IMR-90 (cell line): ENCODE results near the gene CARMIL1. TPM values are rescaled to one million over a fixed set of nuclear protein-coding genes. Genes with fewer than 3 reads are reported as not detected.

Experiments used
- ATAC-seq: fragments of 200-7000 bp; cut with Tn5 transposase; 2 replicates; pipeline ENCODE4 v1.9.1; 2020; ENCODE audit warnings: low read depth, mild to moderate bottlenecking, moderate library complexity
- BruUV-seq: library from RNA; stranded (reverse); fragments of 400-500 nt; replicated peaks from 2 replicates; lab custom pipeline; 2021; lab: Mats Ljungman, UMichigan
- CTCF ChIA-PET: fragments of 300-600 bp; formaldehyde crosslinking; extraction: SDS; loops from one replicate; lab custom pipeline; 2021; ENCODE audit warnings: antibody characterized with exemption; lab: Yijun Ruan, JAX
- POLR2A ChIA-PET: fragments of 300-600 bp; sonication (Branson Sonifier 250); formaldehyde crosslinking; loops from one replicate; lab custom pipeline; 2022; ENCODE audit warnings: antibody characterized with exemption; ENCODE audit not compliant: unreplicated experiment; lab: Charles Lee
- DNase-seq: peaks from one replicate; pipeline ENCODE4 v3.0.0; 2013
- H2AFZ ChIP-seq: replicated peaks from 2 replicates; pipeline ENCODE3; 2013; ENCODE audit warnings: low read length, mild to moderate bottlenecking; ENCODE audit not compliant: poor library complexity
- H2AK5ac ChIP-seq: 2 replicates; pipeline ENCODE4 v1.6.1; 2013; ENCODE audit warnings: low read depth, low read length, inconsistent platforms
- H2AK9ac ChIP-seq: replicated peaks from 2 replicates; pipeline ENCODE3; 2013; ENCODE audit warnings: mild to moderate bottlenecking, low read depth, low read length, moderate library complexity; ENCODE audit not compliant: poor library complexity
- H2BK120ac ChIP-seq: 2 replicates; pipeline ENCODE4 v1.6.1; 2013; ENCODE audit warnings: low read depth, low read length, inconsistent platforms
- H2BK15ac ChIP-seq: 3 replicates; pipeline ENCODE4 v1.6.1; 2013; ENCODE audit warnings: low read depth, low read length, inconsistent platforms
- H2BK20ac ChIP-seq: 2 replicates; pipeline ENCODE4 v1.6.1; 2013; ENCODE audit warnings: low read depth, mild to moderate bottlenecking, inconsistent platforms, low read length, moderate library complexity
- H2BK5ac ChIP-seq: 2 replicates; pipeline ENCODE4 v1.6.1; 2013; ENCODE audit warnings: mild to moderate bottlenecking, low read depth, low read length, inconsistent platforms; ENCODE audit not compliant: poor library complexity, severe bottlenecking
- H3K14ac ChIP-seq: replicated peaks from 2 replicates; pipeline ENCODE4 v1.6.1; 2013; ENCODE audit warnings: low read depth, low read length, inconsistent platforms
- H3K18ac ChIP-seq: 2 replicates; pipeline ENCODE4 v1.6.1; 2013; ENCODE audit warnings: low read depth, low read length, control low read depth
- H3K23ac ChIP-seq: 2 replicates; pipeline ENCODE4 v1.6.1; 2013; ENCODE audit warnings: low read depth, low read length, inconsistent platforms
- H3K27ac ChIP-seq: 2 replicates; pipeline ENCODE4 v1.5.1; 2013; ENCODE audit warnings: mild to moderate bottlenecking, control low read depth, low read length; ENCODE audit not compliant: insufficient read depth
- H3K27me3 ChIP-seq: 2 replicates; pipeline ENCODE4 v1.6.1; 2013; ENCODE audit warnings: low read length; ENCODE audit not compliant: control insufficient read depth, insufficient read depth
- H3K36me3 ChIP-seq: 2 replicates; pipeline ENCODE4 v1.6.1; 2013; ENCODE audit warnings: low read length, mixed read lengths; ENCODE audit not compliant: control insufficient read depth, insufficient read depth
- H3K4ac ChIP-seq: 2 replicates; pipeline ENCODE4 v1.6.1; 2013; ENCODE audit warnings: low read depth, low read length, inconsistent platforms
- H3K4me1 ChIP-seq: 2 replicates; pipeline ENCODE4 v1.6.1; 2013; ENCODE audit warnings: low read length, mixed read lengths; ENCODE audit not compliant: control insufficient read depth, insufficient read depth
- H3K4me2 ChIP-seq: 2 replicates; pipeline ENCODE4 v1.6.1; 2013; ENCODE audit warnings: low read depth, mild to moderate bottlenecking, control low read depth, low read length, moderate library complexity
- H3K4me3 ChIP-seq: 2 replicates; pipeline ENCODE4 v1.5.1; 2013; ENCODE audit warnings: low read depth, mild to moderate bottlenecking, control low read depth, low read length, moderate library complexity; ENCODE audit not compliant: insufficient read depth
- H3K56ac ChIP-seq: 2 replicates; pipeline ENCODE4 v1.6.1; 2013; ENCODE audit warnings: low read length, inconsistent platforms; ENCODE audit not compliant: insufficient read depth; ENCODE audit errors: extremely low read depth
- H3K79me1 ChIP-seq, 2 experiments: 2 replicates each; pipeline ENCODE4 v1.6.1; 2013; ENCODE audit warnings: low read length in 2 of 2, inconsistent platforms in 1 of 2, low read depth in 1 of 2
- H3K9ac ChIP-seq: 2 replicates; pipeline ENCODE4 v1.6.1; 2013; ENCODE audit warnings: low read depth, low read length, control low read depth
- H3K9me1 ChIP-seq: 2 replicates; pipeline ENCODE4 v1.6.1; 2013; ENCODE audit warnings: low read length, inconsistent platforms; ENCODE audit not compliant: insufficient read depth
- H3K9me3 ChIP-seq: 2 replicates; pipeline ENCODE4 v1.6.1; 2013; ENCODE audit warnings: low read length; ENCODE audit not compliant: control insufficient read depth, insufficient read depth
- H4K20me1 ChIP-seq: 2 replicates; pipeline ENCODE4 v1.6.1; 2013; ENCODE audit warnings: low read length, inconsistent platforms; ENCODE audit not compliant: insufficient read depth
- H4K5ac ChIP-seq: 2 replicates; pipeline ENCODE4 v1.6.1; 2013; ENCODE audit warnings: mild to moderate bottlenecking, low read depth, low read length, control low read depth
- H4K8ac ChIP-seq, 2 experiments: 2 replicates each; pipeline ENCODE4 v1.6.1; 2013; ENCODE audit warnings: low read depth in 2 of 2, low read length in 2 of 2, control low read depth in 1 of 2, inconsistent platforms in 1 of 2
- H4K91ac ChIP-seq: 2 replicates; pipeline ENCODE4 v1.6.1; 2013; ENCODE audit warnings: low read depth, low read length, inconsistent platforms; ENCODE audit not compliant: insufficient read depth
- BHLHE40 ChIP-seq: fragments of 150-350 bp; IDR thresholded peaks from 2 replicates; pipeline ENCODE4 v1.6.1; 2016; ENCODE audit warnings: mild to moderate bottlenecking, low read depth, low read length
- CHD1 ChIP-seq: IDR thresholded peaks from 2 replicates; pipeline ENCODE4 v1.6.1; 2012; ENCODE audit warnings: low read depth, low read length, improper control_type of control experiment
- CTCF ChIP-seq: conservative IDR thresholded peaks from 2 replicates; pipeline ENCODE4 v1.5.1; 2012; ENCODE audit warnings: mild to moderate bottlenecking, low read depth, low read length, improper control_type of control experiment
- ELK1 ChIP-seq: fragments of 150-350 bp; IDR thresholded peaks from 2 replicates; pipeline ENCODE4 v1.6.1; 2016; ENCODE audit warnings: low read depth, mild to moderate bottlenecking, low read length, moderate library complexity, borderline replicate concordance
- FOS ChIP-seq: fragments of 150-350 bp; IDR thresholded peaks from 2 replicates; pipeline ENCODE4 v1.6.1; 2016; ENCODE audit warnings: low read depth, low read length
- MAFK ChIP-seq: IDR thresholded peaks from 2 replicates; pipeline ENCODE4 v1.6.1; 2012; ENCODE audit warnings: low read depth, low read length, improper control_type of control experiment
- MAZ ChIP-seq: IDR thresholded peaks from 2 replicates; pipeline ENCODE4 v1.6.1; 2012; ENCODE audit warnings: low read depth, mild to moderate bottlenecking, low read length, improper control_type of control experiment, moderate library complexity, borderline replicate concordance
- MXI1 ChIP-seq: IDR thresholded peaks from 2 replicates; pipeline ENCODE4 v1.6.1; 2012; ENCODE audit warnings: low read depth, mild to moderate bottlenecking, low read length, moderate library complexity, borderline replicate concordance
- NFE2L2 ChIP-seq: fragments of 150-350 bp; IDR thresholded peaks from 2 replicates; pipeline ENCODE4 v1.6.1; 2016; ENCODE audit warnings: low read depth, mild to moderate bottlenecking, low read length
- POLR2A ChIP-seq: IDR thresholded peaks from 2 replicates; pipeline ENCODE4 v1.6.1; 2012; ENCODE audit warnings: mild to moderate bottlenecking, low read depth, low read length
- RAD21 ChIP-seq: IDR thresholded peaks from 2 replicates; pipeline ENCODE4 v1.6.1; 2012; ENCODE audit warnings: low read length, improper control_type of control experiment
- RCOR1 ChIP-seq: IDR thresholded peaks from 2 replicates; pipeline ENCODE4 v1.6.1; 2012; ENCODE audit warnings: mild to moderate bottlenecking, low read length, improper control_type of control experiment; ENCODE audit not compliant: insufficient replicate concordance
- SMC3 ChIP-seq: fragments of 150-350 bp; IDR thresholded peaks from 2 replicates; pipeline ENCODE4 v1.6.1; 2016; ENCODE audit warnings: low read depth, mild to moderate bottlenecking, antibody characterized with exemption, low read length, moderate library complexity
- WGBS, 2 experiments: methylation state at CpG; one replicate each; pipeline versions ENCODE4 v1.1.5 to v1.1.7; 2013; ENCODE audit warnings: missing lambda C conversion rate in 2 of 2; ENCODE audit not compliant: insufficient read length in 1 of 2; ENCODE audit errors: extremely low coverage in 2 of 2; 5-methylcytosine and 5-hydroxymethylcytosine counted together
- dilution Hi-C: fragments of 300-500 bp; cut with HindIII; formaldehyde crosslinking; loops from one replicate; pipeline ENCODE4 v1.14.3; 2018; ENCODE audit warnings: low sequenced_read_pairs; ENCODE audit not compliant: unreplicated experiment
- in situ Hi-C: fragments of 300-500 bp; cut with MboI; formaldehyde crosslinking; loops from 3 replicates; pipeline ENCODE4 v1.14.3; 2019; ENCODE audit warnings: low sequenced_read_pairs, inconsistent platforms, mixed read lengths
- intact Hi-C: fragments of 100-400 bp; cut with micrococcal nuclease; formaldehyde crosslinking; loops from 2 replicates; pipeline ENCODE4 v1.10.0; 2022
- polyA plus RNA-seq, 3 experiments: library from polyadenylated mRNA; depleted of rRNA; stranded (reverse); fragments of >200 nt; gene quantifications; 2 replicates each; pipeline ENCODE4 v1.2.3, GENCODE V29; 2012; ENCODE audit warnings: low replicate concordance in 1 of 3
- total RNA-seq: library from RNA; depleted of rRNA; stranded (reverse); fragments of >200 nt; gene quantifications from 2 replicates; pipeline ENCODE4 v1.2.3, GENCODE V29; 2012

CARMIL1 gene
- total and polyA plus RNA-seq, 2 of the 4 experiments (the other 2 are of a cell fraction): 1.3 to 2.9 TPM

GRCh38 chr6:25418454-25419052, 139.4 kb downstream of the CARMIL1 start:
- Histone ChIP-seq H2BK20ac (no peak overlapping the region), H3K23ac (no peak overlapping the region), H3K79me1 (no peaks in the 10 kb centered on the region), H2AFZ (no peak overlapping the region), H2BK120ac (no peak overlapping the region), H4K5ac (no peak overlapping the region), H2BK15ac (no peak overlapping the region), H3K27ac (no peak overlapping the region), H2BK5ac (no peak overlapping the region), H3K56ac (no peak overlapping the region), H3K9me1 (no peaks in the 10 kb centered on the region), H3K36me3 (no peaks in the 10 kb centered on the region), H4K91ac (no peak overlapping the region), H3K18ac (no peak overlapping the region), H3K14ac (no peak overlapping the region), H3K4ac (no peak overlapping the region), H3K4me2 (no peak overlapping the region), H2AK9ac (no peak overlapping the region), H4K20me1 (no peaks in the 10 kb centered on the region), H3K4me1 (no peaks in the 10 kb centered on the region), H3K9me3 (no peaks in the 10 kb centered on the region), H2AK5ac (no peak overlapping the region), H3K4me3 (no peak overlapping the region), H4K8ac (no peak overlapping the region), H3K27me3 (no peaks in the 10 kb centered on the region), H3K9ac (no peak overlapping the region)
- in situ Hi-C loops: no loop called here
- WGBS, 2 experiments: no CpG with 5 or more reads among the region's 5 CpGs
- no peak for DNase-seq
- TF ChIP-seq MAZ (no peak), BHLHE40 (no peak), MXI1 (no peak), RCOR1 (no peak), FOS (no peak), RAD21 (no peak), POLR2A (no peak), CTCF (no peak), ELK1 (no peak), NFE2L2 (no peak), MAFK (no peak), CHD1 (no peak), SMC3 (no peak)
- CTCF ChIA-PET: interaction anchor here (0.9 to 1.4 kb wide), 2 partner anchors 9 to 95 kb away, joined by 3 read pairs; no protein-coding TSS in a partner anchor
- intact Hi-C loops: no loop called here
- dilution Hi-C loops: no loop called here
- POLR2A ChIA-PET: no interaction called here
- ATAC-seq: no peak
- no TSS peak for BruUV-seq
